A204.1 (cell line): Measurements from ENCODE around the gene SNRPE.

Experiments used
- FAIRE-seq: peaks from 2 replicates; lab custom pipeline; 2012; peaks lifted over from hg19 to GRCh38; lab: Jason Lieb, UNC

Gene SNRPE

DNA sequence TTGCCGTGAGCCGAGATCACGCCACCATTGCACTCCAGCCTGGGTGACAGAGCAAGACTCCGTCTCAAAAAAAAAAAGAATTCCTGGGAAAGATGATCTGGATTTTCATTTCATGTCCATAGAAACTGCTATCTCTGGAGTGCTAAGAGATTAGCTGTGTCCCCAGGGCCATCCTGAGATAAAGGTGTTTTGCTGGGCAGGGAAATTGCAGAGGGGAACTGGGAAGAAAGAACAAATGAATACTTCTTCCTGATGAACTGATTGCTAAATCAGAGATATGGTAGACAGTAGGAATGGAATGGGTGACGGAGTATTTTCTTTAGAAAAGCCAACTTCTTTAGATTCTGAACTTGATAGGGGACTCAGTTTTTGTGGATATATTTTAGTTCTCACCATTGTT lies 19.2 kb downstream of the SNRPE start:
- FAIRE-seq, result no peak

DNA sequence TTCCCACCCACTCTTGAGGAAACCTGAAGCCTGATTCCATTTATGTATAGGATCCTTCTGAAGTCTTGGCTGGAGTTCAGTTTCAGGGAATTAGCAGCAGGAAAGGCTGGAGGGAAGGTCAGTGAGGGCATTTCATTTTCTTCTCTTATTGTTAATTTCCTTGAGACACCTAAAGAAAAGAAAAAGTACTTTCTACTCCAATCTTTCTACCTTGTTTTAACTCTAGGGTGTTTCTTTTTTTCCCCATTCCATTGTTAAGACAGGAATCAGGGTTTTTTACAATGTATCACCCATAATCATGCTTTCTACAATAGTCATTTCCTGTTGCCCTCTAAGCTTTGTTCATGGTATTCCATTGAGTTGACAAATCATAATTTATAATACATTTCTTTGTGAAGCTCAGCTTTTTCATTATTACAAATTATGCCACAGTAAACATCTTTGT lies 27.4 kb downstream of the SNRPE start:
- FAIRE-seq, result no peak

DNA sequence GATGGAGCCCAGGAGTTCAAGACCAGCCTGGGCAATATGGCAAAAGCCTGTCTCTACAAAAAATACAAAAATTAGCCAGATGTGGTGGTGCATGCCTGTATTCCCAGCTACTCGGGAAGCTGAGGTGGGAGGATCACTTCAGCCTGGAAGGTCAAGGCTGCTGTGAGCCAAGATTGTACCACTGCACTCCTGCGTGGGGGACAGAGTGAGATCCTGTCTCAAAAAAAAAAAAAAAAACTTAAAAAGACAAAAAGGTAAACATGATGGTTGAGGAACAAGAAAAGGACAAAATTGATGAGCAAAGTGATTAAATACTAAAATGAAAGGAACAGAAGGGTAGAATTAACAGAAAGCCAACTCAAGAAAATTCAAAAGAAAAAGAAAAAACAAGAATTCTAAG lies 30.6 kb downstream of the SNRPE start:
- FAIRE-seq, result no peak

DNA sequence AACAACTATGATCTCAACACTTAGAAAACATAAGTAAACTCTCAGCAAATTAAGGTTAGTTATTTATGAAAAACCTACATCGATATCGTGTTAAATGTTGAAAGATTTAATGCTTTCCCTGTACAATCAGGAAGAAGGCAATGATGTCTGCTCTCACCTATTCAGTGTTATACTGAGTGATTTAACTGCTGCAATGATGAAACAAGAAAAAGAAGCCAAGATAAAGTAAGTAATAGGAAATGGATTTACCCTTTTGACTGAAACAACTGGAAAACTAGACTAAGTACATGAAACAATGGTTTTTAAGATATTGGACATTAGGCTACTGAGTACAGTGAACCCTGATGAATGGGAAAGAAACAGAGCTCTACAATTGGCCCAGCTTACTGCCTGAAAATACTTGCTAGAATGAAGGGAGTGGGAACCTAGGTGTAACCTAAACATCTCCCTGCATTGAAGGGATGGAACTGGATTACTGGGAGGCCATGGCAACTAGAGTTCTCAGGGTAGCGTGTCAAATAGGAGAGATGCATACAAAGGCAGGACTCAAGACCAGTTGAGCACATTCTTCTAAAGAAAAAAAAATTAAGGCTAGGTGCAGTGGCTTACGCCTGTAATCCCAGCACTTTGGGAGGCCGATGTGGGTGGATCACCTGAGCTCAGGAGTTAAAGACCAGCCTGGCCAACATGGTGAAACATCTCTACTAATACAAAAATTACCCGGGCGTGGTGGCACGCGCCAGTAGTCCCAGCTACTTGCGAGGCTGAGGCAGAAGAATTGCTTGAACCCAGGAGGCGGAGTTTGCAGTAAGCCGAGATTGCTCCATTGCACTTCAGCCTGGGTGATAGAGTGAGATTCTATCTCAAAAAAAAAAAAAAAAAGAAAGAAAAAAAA lies 37.3 kb downstream of the SNRPE start:
- FAIRE-seq, result no peak

DNA sequence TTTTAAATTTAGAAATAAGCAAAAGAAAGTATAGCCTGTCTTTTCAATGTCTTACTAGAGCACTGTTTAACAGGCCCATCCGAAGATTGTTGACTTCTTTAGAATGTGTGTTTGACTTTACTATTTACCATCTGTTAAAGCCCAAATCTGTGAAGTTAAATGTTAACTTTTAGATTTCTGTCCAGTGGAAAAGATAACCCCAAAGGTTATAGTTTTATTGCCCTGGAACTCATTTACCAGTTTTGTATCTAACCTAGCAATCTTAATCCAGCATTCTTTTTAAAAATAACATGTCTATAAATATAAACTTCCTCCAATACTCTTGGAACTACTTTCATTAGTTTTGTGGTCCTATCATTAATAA lies 37.9 kb downstream of the SNRPE start:
- no peak for FAIRE-seq

DNA sequence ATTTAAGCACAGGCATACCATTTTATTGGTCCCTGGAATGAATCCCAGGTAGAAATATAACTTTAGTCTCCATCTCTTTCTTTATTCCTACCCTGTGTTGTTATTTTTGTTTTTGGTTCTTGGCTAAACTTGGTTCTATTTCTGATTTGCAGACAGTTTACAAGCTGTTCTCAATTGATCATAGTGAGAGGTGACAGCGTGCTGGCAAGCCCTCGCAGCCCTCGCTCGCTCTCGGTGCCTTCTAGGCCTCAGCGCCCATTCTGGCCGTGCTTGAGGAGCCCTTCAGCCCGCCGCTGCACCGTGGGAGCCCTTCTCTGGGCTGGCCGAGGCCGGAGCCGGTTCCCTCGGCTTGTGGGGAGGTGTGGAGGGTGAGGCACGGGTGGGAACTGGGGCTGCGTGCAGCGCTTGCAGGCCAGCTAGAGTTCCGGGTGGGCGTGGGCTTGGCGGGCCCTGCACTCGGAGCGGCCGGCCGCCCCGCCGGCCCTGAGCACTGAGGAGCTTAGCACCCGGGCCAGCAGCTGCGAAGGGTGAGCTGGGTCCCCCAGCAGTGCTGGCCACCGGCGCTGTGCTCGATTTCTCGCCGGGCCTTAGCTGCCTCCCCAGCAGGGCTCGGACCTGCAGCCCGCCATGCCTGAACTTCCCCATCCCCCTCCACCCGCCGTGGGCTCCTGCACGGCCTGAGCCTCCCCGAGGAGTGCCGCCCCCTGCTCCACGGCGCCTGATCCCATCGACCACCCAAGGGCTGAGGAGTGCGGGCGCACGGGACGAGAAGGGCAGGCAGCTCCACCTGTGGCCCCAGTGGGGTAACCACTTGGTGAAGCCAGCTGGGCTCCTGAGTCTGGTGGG lies 38.7 kb downstream of the SNRPE start:
- no peak for FAIRE-seq

DNA sequence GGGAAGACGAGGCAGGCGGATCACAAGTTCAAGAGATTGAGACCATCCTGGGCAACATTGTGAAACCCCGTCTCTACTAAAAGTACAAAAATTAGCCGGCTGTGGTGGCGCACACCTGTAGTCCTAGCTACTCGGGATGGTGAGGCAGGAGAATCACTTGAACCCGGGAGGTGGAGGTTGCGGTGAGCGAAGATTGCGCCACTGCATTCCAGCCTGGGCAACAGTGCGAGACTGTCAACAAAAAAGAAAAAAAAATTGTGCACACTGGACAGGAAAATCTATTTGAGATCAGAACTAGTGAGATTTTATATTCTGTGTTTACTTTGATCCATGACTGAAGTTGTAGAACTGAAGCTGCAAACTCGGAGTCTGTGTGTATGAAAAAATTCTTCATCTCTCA lies 40.2 kb downstream of the SNRPE start:
- FAIRE-seq, result no peak

DNA sequence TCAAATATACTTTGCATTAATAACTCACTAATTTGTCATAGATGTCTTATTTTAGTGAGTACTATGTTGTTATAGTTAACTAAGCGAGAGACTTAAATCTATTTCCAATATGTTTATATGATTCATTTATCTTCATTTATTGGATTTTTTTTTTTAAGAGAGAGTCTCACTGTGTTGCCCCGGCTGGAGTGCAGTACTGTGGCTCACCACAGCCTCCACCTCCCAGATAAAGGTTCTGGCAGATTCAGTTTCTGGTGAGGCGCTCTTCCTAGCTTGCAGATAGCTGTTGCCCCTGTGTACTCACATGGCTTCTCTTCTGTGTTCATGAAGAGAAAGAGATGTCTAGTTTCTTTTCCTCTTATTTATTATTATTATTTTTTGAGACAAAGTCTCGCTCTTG lies 43.9 kb downstream of the SNRPE start:
- FAIRE-seq, result no peak

DNA sequence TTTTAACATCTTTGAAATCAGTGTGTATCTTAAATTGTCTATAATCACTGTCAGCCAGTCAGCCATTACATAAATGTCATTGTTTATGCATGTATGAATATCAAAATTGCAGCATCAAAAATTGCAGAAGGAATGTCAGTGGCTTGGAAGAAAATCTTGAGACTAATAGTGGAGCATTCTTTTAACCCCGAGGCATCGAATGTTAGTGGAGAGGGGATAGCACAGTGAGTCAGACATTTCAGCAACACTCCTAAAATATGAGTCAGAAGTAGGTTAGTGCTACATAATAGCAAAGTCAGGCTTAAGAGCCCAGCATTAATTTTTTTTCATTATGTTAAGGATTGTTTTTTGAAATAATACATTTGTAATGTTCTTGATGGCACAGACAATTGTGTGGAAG lies 45.5 kb downstream of the SNRPE start:
- FAIRE-seq, result no peak

DNA sequence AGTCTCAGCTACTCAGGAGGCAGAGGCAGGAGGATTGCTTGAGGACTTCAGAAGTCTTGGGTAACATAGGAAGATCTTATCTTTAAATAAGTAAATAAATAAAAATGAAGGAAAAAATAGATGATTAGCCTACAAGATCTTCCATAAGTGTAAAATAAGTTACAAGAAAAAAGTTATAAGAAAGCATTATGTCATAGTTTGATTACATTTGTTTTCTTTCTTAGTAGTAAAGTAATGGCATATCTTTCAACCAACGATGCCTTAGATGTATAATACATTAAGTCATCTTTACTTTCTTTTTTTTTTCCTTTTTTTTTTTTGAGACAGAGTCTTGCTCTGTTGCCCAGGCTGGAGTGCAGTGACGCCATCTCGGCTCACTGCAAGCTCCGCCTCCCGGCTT lies 46.5 kb downstream of the SNRPE start:
- no peak for FAIRE-seq

DNA sequence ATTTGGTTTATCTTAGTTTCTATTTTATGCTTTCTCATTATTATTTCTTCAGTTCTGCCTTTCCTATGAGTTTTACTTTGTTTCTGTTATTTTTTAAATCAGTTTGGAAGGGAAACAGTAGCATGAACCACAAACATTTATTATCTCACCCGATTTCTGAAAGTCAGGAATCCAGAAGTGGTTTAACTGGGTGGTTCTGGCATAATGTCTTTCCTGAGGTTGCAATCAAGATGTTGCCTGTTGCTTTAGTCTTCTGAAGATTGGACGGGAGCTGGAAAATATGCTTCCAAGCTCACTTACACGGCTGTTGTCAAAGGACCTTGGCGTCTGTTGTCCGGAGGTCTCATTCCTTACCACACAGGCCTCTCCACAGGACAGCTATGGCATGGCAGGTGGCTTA lies 50.4 kb downstream of the SNRPE start:
- no peak for FAIRE-seq

DNA sequence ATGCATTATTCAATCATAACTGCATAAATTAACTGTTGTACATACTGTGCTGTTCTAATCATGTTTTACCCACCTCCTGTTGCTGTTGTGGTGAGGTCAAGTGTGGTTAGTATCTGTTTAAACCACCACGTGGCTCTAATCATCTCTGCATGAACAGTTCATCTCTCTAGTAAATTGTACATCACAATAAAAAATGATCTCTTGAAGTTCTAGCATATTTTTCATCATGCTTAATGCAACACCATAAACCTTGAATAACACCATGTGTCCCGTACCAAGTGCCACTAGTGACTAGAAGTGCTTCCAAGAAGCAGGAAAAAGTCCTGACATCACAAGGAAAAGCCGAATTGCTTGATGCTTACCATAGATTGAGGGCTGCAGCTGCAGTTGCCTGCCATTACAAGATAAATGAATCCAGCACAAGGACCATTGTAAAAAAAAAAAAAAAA lies 51.7 kb downstream of the SNRPE start:
- FAIRE-seq, result no peak

DNA sequence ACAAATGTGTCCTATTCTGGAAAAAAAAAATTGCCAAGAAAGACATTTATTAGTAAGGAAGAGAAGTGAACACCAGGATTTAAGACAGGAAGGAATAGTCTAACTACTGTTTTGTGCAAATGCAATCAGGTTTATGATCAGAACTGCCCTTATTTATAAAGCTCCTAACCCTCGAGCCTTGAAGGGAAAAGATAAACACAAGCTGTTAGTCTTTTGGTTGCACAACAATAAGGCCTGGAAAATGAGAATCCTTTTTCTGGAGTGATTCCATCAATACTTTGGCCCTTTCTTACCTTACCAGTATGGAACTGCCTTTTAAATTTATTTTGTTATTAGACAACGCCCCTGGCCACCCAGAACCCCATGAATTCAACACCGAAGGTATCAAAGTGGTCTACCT lies 52.9 kb downstream of the SNRPE start:
- no peak for FAIRE-seq

DNA sequence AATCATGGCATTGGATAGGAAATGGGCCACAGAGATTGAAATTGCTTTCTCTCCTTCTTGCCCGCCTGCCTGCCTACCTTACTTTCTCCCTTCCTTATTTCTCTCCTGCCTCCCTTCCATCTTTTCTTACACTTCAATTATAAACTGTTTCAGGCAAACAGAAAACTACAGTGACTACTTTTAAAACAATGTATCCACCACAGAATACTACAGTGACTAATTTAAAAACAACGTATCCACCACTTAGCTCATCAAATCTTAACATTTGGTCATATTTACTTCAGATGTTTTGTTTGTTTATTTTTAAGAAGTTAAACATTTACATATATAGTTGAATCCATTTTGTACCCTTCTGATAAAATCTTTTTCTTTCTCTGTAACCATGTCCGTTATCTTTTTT lies 54.4 kb downstream of the SNRPE start:
- FAIRE-seq, result no peak

DNA sequence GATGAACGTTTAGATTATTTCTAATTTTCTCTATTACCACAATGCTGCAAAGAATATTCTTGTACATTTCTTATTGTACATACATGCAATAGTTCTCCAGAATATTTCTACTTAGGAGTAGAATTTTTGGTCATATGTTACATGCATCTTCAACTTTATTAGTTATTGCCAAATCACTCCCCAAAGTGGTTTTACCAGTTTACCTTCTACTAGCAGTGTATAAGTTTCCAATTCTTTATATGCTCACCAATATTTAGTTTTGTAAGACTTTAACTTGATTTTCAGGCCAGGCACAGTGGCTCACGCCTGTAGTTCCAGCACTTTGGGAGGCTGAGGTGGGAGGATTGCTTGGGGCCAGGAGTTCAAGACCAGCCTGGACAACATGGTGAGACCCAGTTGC lies 55.4 kb downstream of the SNRPE start:
- no peak for FAIRE-seq
